DND-41 (cell line): Measurements from ENCODE around the gene GFI1B.

Experiments used
- ATAC-seq: fragments of 200-7000 bp; cut with Tn5 transposase; 3 replicates; pipeline ENCODE4 v1.9.1; 2021; ENCODE audit warnings: low read depth; ENCODE audit not compliant: insufficient read depth
- DNase-seq: peaks from one replicate; pipeline ENCODE4 v3.0.0-alpha.2; 2020
- H2AFZ ChIP-seq: 2 replicates; pipeline ENCODE4 v1.6.0; 2012; ENCODE audit warnings: low read depth, low read length
- H3K27ac ChIP-seq: 2 replicates; pipeline ENCODE4 v1.5.1; 2012; ENCODE audit warnings: low read length, inconsistent platforms
- H3K27me3 ChIP-seq: fragments of 200-600 bp; sonication (generic); 2 replicates; pipeline ENCODE4 v1.6.0; 2012; ENCODE audit warnings: low read length, mild to moderate bottlenecking, inconsistent platforms; ENCODE audit not compliant: insufficient read depth, poor library complexity
- H3K36me3 ChIP-seq: 2 replicates; pipeline ENCODE4 v1.5.1; 2012; ENCODE audit warnings: low read length, inconsistent platforms; ENCODE audit not compliant: insufficient read depth
- H3K4me1 ChIP-seq: 2 replicates; pipeline ENCODE4 v1.5.1; 2012; ENCODE audit warnings: mild to moderate bottlenecking, low read length; ENCODE audit not compliant: insufficient read depth
- H3K4me2 ChIP-seq: 2 replicates; pipeline ENCODE4 v1.6.0; 2012; ENCODE audit warnings: mild to moderate bottlenecking, moderate library complexity, low read length, inconsistent platforms; ENCODE audit not compliant: insufficient read depth
- H3K4me3 ChIP-seq, 2 experiments: fragments of 200-600 bp in 1 of 2; shearing (Covaris generic) in 1 of 2; 2 replicates each; pipeline ENCODE4 v1.5.1; 2012 to 2016; ENCODE audit warnings: inconsistent platforms in 2 of 2, low read length in 2 of 2, mild to moderate bottlenecking in 2 of 2, low read depth in 1 of 2, moderate library complexity in 1 of 2
- H3K79me2 ChIP-seq: 2 replicates; pipeline ENCODE4 v1.6.0; 2012; ENCODE audit warnings: low read length, inconsistent platforms; ENCODE audit not compliant: insufficient read depth
- H3K9ac ChIP-seq: 2 replicates; pipeline ENCODE4 v1.6.0; 2012; ENCODE audit warnings: low read depth, mild to moderate bottlenecking, inconsistent platforms, low read length, moderate library complexity
- H3K9me3 ChIP-seq: 2 replicates; pipeline ENCODE4 v1.5.1; 2012; ENCODE audit warnings: low read length, moderate library complexity, mild to moderate bottlenecking, inconsistent platforms; ENCODE audit not compliant: insufficient read depth, severe bottlenecking
- H4K20me1 ChIP-seq: 2 replicates; pipeline ENCODE4 v1.6.0; 2012; ENCODE audit warnings: low read length; ENCODE audit not compliant: insufficient read depth
- CTCF ChIP-seq: IDR thresholded peaks from 2 replicates; pipeline ENCODE4 v1.5.1; 2012; ENCODE audit warnings: borderline replicate concordance, low read length, moderate library complexity, mild to moderate bottlenecking; ENCODE audit not compliant: poor library complexity, severe bottlenecking; ENCODE audit errors: extremely low read depth
- EZH2 ChIP-seq: IDR thresholded peaks from 3 replicates; pipeline ENCODE4 v1.6.1; 2012; ENCODE audit warnings: borderline replicate concordance, low read depth, mild to moderate bottlenecking, moderate library complexity, low read length, inconsistent platforms; ENCODE audit not compliant: severe bottlenecking

Gene GFI1B

GRCh38 chr9:133006731-133007352 lies 28.3 kb downstream of the GFI1B start:
- H2AFZ ChIP-seq: no peak overlapping the region
- DNase-seq (no peak), ATAC-seq (no peak)
- no peak overlapping the region for H3K4me3 ChIP-seq
- no peaks in the 10 kb centered on the region for H3K4me1 ChIP-seq
- H3K9me3 ChIP-seq: no peaks in the 10 kb centered on the region
- TF ChIP-seq EZH2 (no peak), CTCF (no peak)
- H3K79me2 ChIP-seq: no peaks in the 10 kb centered on the region
- H3K27ac ChIP-seq: no peak overlapping the region
- H3K4me2 ChIP-seq: no peak overlapping the region
- H3K9ac ChIP-seq: no peak overlapping the region
- no peaks in the 10 kb centered on the region for H3K36me3 ChIP-seq
- H4K20me1 ChIP-seq: no peaks in the 10 kb centered on the region
- no peaks in the 10 kb centered on the region for H3K27me3 ChIP-seq

- Histone ChIP-seq H3K9ac (no peak overlapping the region), H3K9me3 (no peaks in the 10 kb centered on the region), H3K4me1 (no peaks in the 10 kb centered on the region), H3K27me3 (no peaks in the 10 kb centered on the region), H3K27ac (no peak overlapping the region), H2AFZ (no peak overlapping the region), H3K79me2 (no peaks in the 10 kb centered on the region), H4K20me1 (no peaks in the 10 kb centered on the region), H3K36me3 (no peaks in the 10 kb centered on the region), H3K4me2 (no peak overlapping the region), H3K4me3 (no peak overlapping the region)
- no peak for TF ChIP-seq EZH2
- no peak for TF ChIP-seq CTCF
- ATAC-seq (no peak), DNase-seq (no peak)
These were observed 29.9 kb downstream of the GFI1B start for GRCh38 chr9:133008406-133008805.

- no peaks in the 10 kb centered on the region for H3K27me3 ChIP-seq
- no peaks in the 10 kb centered on the region for H3K9me3 ChIP-seq
- H3K4me1 ChIP-seq: no peaks in the 10 kb centered on the region
- H3K9ac ChIP-seq: no peak overlapping the region
- no peak for DNase-seq
- no peaks in the 10 kb centered on the region for H4K20me1 ChIP-seq
- ATAC-seq: no peak
- no peaks in the 10 kb centered on the region for H3K36me3 ChIP-seq
- no peak overlapping the region for H3K4me3 ChIP-seq
- no peak overlapping the region for H3K4me2 ChIP-seq
- no peaks in the 10 kb centered on the region for H3K79me2 ChIP-seq
- TF ChIP-seq EZH2 (no peak), CTCF (no peak)
- no peak overlapping the region for H2AFZ ChIP-seq
- H3K27ac ChIP-seq: no peak overlapping the region
These were observed 30.3 kb downstream of the GFI1B start for GRCh38 chr9:133008824-133009223.
